ENCODE results near the gene NELFA. TPM values are rescaled to one million over a fixed set of nuclear protein-coding genes. Genes with fewer than 3 reads are reported as not detected.

NELFA gene
- total and polyA plus RNA-seq, 11 donors = 8.1 to 14.9 (median 10.4) TPM

- Histone ChIP-seq H3K27me3 (no peaks in the 10 kb centered on the region), H3K4me1 (peaks cover 0 to 14% (median 0%) of the 10 kb centered on the region in 12 donors), H3K9me3 (no peaks in the 10 kb centered on the region), H3K27ac (no peak overlapping the region), H3K4me3 (no peak overlapping the region), H3K36me3 (peaks cover 0 to 81% (median 70%) of the 10 kb centered on the region in 9 donors)
- TF ChIP-seq CTCF (IDR thresholded peaks at IDR 0.05) (no peak), POLR2A (IDR thresholded peaks at IDR 0.05) (no peak)
- no peak for ATAC-seq
- WGBS, 4 donors = 80 to 84% (median 81%) methylated on average over 4 of the region's 4 CpGs
- no peak for DNase-seq
- intact Hi-C loops (cut with DNase I) = no loop called here
Observed at GRCh38 chr4:1961563-1961962, 47.2 kb downstream of the NELFA start.

GRCh38 chr4:1961038-1961437 is 47.7 kb downstream of the NELFA start:
- 93 to 95% (median 94%) methylated on average over 15 of the region's 15 CpGs for WGBS, 4 donors
- Histone ChIP-seq H3K27me3 (no peaks in the 10 kb centered on the region), H3K4me3 (no peak overlapping the region), H3K4me1 (peaks cover 0 to 14% (median 0%) of the 10 kb centered on the region in 12 donors), H3K27ac (no peak overlapping the region), H3K36me3 (peaks cover 0 to 86% (median 75%) of the 10 kb centered on the region in 9 donors), H3K9me3 (no peaks in the 10 kb centered on the region)
- intact Hi-C loops (cut with DNase I) = no loop called here
- DNase-seq (no peak), ATAC-seq (no peak)
- TF ChIP-seq CTCF (IDR thresholded peaks at IDR 0.05) (no peak), POLR2A (IDR thresholded peaks at IDR 0.05) (no peak)

- TF ChIP-seq POLR2A (IDR thresholded peaks at IDR 0.05) = no peak
- TF ChIP-seq CTCF (IDR thresholded peaks at IDR 0.05) = no peak
- no peak overlapping the region for H3K4me3 ChIP-seq
- DNase-seq (no peak), ATAC-seq (peak; percentile 64 to 86 (median 76))
- peaks cover 0 to 14% (median 0%) of the 10 kb centered on the region in 12 donors for H3K4me1 ChIP-seq
- no peaks in the 10 kb centered on the region for H3K27me3 ChIP-seq
- intact Hi-C loops (cut with DNase I) = no loop called here
- H3K9me3 ChIP-seq = no peaks in the 10 kb centered on the region
- peaks cover 0 to 92% (median 76%) of the 10 kb centered on the region in 9 donors for H3K36me3 ChIP-seq
- WGBS, 4 donors = 48 to 66% (median 62%) methylated on average over 7 of the region's 7 CpGs
- no peak overlapping the region for H3K27ac ChIP-seq
Observed at GRCh38 chr4:1960170-1960825, 48.5 kb downstream of the NELFA start.

- Histone ChIP-seq H3K4me1 (peaks cover 0 to 14% (median 0%) of the 10 kb centered on the region in 12 donors), H3K4me3 (no peak overlapping the region), H3K27me3 (no peaks in the 10 kb centered on the region), H3K36me3 (peaks cover 0 to 97% (median 80%) of the 10 kb centered on the region in 9 donors), H3K27ac (no peak overlapping the region), H3K9me3 (no peaks in the 10 kb centered on the region)
- TF ChIP-seq POLR2A (IDR thresholded peaks at IDR 0.05) = no peak
- no peak for TF ChIP-seq CTCF (IDR thresholded peaks at IDR 0.05)
- WGBS, 4 donors = 87 to 93% (median 89%) methylated on average over 5 of the region's 5 CpGs
- ATAC-seq = no peak
- no peak for DNase-seq
- intact Hi-C loops (cut with DNase I) = no loop called here
Observed at GRCh38 chr4:1959104-1959384, 49.7 kb downstream of the NELFA start.

All from heart left ventricle (tissue), 16 donors.